SJCRH30 (cell line): ENCODE results near the gene USF3. TPM values are rescaled to one million over a fixed set of nuclear protein-coding genes. Genes with fewer than 3 reads are reported as not detected.
A peak's percentile ranks its signal among the peaks of the same experiment; 100 is the strongest.

Source experiments
- DNase-seq, 2 experiments: peaks; one replicate each; pipeline ENCODE4 v3.0.0-alpha.2; 2015 to 2020
- H3K27ac ChIP-seq: fragments of 250-450 bp; sonication (Bioruptor Pico); 2 replicates; pipeline ENCODE4 v1.5.1; 2020; ENCODE audit warnings: mild to moderate bottlenecking, moderate library complexity
- H3K27me3 ChIP-seq: fragments of 250-450 bp; sonication (Bioruptor Pico); 2 replicates; pipeline ENCODE4 v1.5.1; 2020; ENCODE audit warnings: mild to moderate bottlenecking, moderate library complexity
- H3K36me3 ChIP-seq: fragments of 250-450 bp; sonication (Bioruptor Pico); 2 replicates; pipeline ENCODE4 v1.5.1; 2020; ENCODE audit warnings: mild to moderate bottlenecking, moderate library complexity
- H3K4me1 ChIP-seq: fragments of 250-450 bp; sonication (Bioruptor Pico); 2 replicates; pipeline ENCODE4 v1.5.1; 2020; ENCODE audit warnings: mild to moderate bottlenecking, moderate library complexity
- H3K4me3 ChIP-seq: fragments of 250-450 bp; sonication (Bioruptor Pico); 2 replicates; pipeline ENCODE4 v1.5.1; 2020; ENCODE audit warnings: mild to moderate bottlenecking, moderate library complexity
- H3K9me3 ChIP-seq: fragments of 250-450 bp; sonication (Bioruptor Pico); replicated peaks from 2 replicates; pipeline ENCODE4 v1.5.1; 2020; ENCODE audit warnings: mild to moderate bottlenecking, moderate library complexity
- total RNA-seq: library from RNA; depleted of rRNA; stranded (reverse); fragments of >200 nt; shearing (Covaris generic); gene quantifications from 2 replicates; pipeline ENCODE4 v1.2.3, GENCODE V29; 2014; rRNA removed

Gene USF3
- total RNA-seq = 10.1 and 10.6 TPM in 2 replicates

GRCh38 chr3:113695786-113696645 is at the start of gene USF3:
Gene USF3, minus strand, starts transcription at chr3:113696642. Its CDS starts 21,764 bp downstream, at chr3:113674878.
- no peaks in the 10 kb centered on the region for H3K36me3 ChIP-seq
- DNase-seq = peak; percentile 75 to 77
- H3K27me3 ChIP-seq = no peaks in the 10 kb centered on the region
- H3K27ac ChIP-seq = peak within 1 kb of the TSS; percentile 69
- peak within 1 kb of the TSS; percentile 99 for H3K4me3 ChIP-seq
- H3K9me3 ChIP-seq = no peaks in the 10 kb centered on the region
- H3K4me1 ChIP-seq = 0 out of 2 replicates have a peak, but pooled peaks cover 4% of the 10 kb centered on the region

GRCh38 chr3:113745756-113746547 is 49.5 kb upstream of the USF3 start, which contains the start of gene NAA50:
Gene NAA50, minus strand, starts transcription at chr3:113746249. Its CDS starts 300 bp downstream, at chr3:113745949.
- H3K4me3 ChIP-seq = peak within 1 kb of the TSS; percentile 94
- H3K27ac ChIP-seq = peak within 1 kb of the TSS; percentile 98
- no peaks in the 10 kb centered on the region for H3K27me3 ChIP-seq
- DNase-seq = peak; percentile 93
- H3K9me3 ChIP-seq = no peaks in the 10 kb centered on the region
- H3K36me3 ChIP-seq = 0 out of 2 replicates have a peak, but pooled peaks cover 3% of the 10 kb centered on the region
- peaks cover 4% of the 10 kb centered on the region; the same call in 1 of the 2 replicates for H3K4me1 ChIP-seq

GRCh38 chr3:113744941-113745755 is 48.7 kb upstream of the USF3 start:
- peaks cover 4% of the 10 kb centered on the region; the same call in 1 of the 2 replicates for H3K4me1 ChIP-seq
- 0 out of 2 replicates have a peak, but pooled peaks cover 3% of the 10 kb centered on the region for H3K36me3 ChIP-seq
- H3K4me3 ChIP-seq = peak overlapping the region; percentile 94
- H3K27ac ChIP-seq = peak overlapping the region; percentile 98
- no peaks in the 10 kb centered on the region for H3K9me3 ChIP-seq
- DNase-seq = peak; percentile 71 to 87
- no peaks in the 10 kb centered on the region for H3K27me3 ChIP-seq

- H3K36me3 ChIP-seq = 0 out of 2 replicates have a peak, but pooled peaks cover 3% of the 10 kb centered on the region
- H3K4me3 ChIP-seq = no peak overlapping the region
- H3K27me3 ChIP-seq = no peaks in the 10 kb centered on the region
- H3K9me3 ChIP-seq = no peaks in the 10 kb centered on the region
- H3K27ac ChIP-seq = no peak overlapping the region
- DNase-seq = no peak
- peaks cover 4% of the 10 kb centered on the region; the same call in 1 of the 2 replicates for H3K4me1 ChIP-seq
Measured at GRCh38 chr3:113743006-113743630, 46.7 kb upstream of the USF3 start.

GRCh38 chr3:113741620-113742019 is 45.2 kb upstream of the USF3 start:
- Histone ChIP-seq H3K27ac (no peak overlapping the region), H3K36me3 (0 out of 2 replicates have a peak, but pooled peaks cover 3% of the 10 kb centered on the region), H3K4me3 (no peak overlapping the region), H3K4me1 (peaks cover 8% of the 10 kb centered on the region; the same call in 1 of the 2 replicates), H3K27me3 (no peaks in the 10 kb centered on the region), H3K9me3 (no peaks in the 10 kb centered on the region)
- DNase-seq = no peak

- no peak for DNase-seq
- no peak overlapping the region for H3K27ac ChIP-seq
Measured at GRCh38 chr3:113741086-113741485, 44.6 kb upstream of the USF3 start.

GRCh38 chr3:113736548-113737089 is 40.2 kb upstream of the USF3 start:
- Histone ChIP-seq H3K27me3 (no peaks in the 10 kb centered on the region), H3K9me3 (no peaks in the 10 kb centered on the region), H3K4me1 (0 out of 2 replicates have a peak, but pooled peaks cover 4% of the 10 kb centered on the region), H3K4me3 (no peak overlapping the region), H3K27ac (no peak overlapping the region), H3K36me3 (peaks cover 3% of the 10 kb centered on the region; the same call in 1 of the 2 replicates)
- peak; percentile 22 to 73 for DNase-seq

More at GRCh38 chr3:113741086-113741485, 44.6 kb upstream of the USF3 start:
- Histone ChIP-seq H3K4me3 (no peak overlapping the region), H3K36me3 (0 out of 2 replicates have a peak, but pooled peaks cover 3% of the 10 kb centered on the region), H3K9me3 (no peaks in the 10 kb centered on the region), H3K27me3 (no peaks in the 10 kb centered on the region), H3K4me1 (peaks cover 8% of the 10 kb centered on the region; the same call in 1 of the 2 replicates)

- Histone ChIP-seq H3K4me1 (no peaks in the 10 kb centered on the region), H3K27ac (no peak overlapping the region), H3K27me3 (no peaks in the 10 kb centered on the region), H3K9me3 (no peaks in the 10 kb centered on the region), H3K4me3 (no peak overlapping the region), H3K36me3 (peaks cover 9% of the 10 kb centered on the region; the same call in 1 of the 2 replicates)
- no peak for DNase-seq
Measured at GRCh38 chr3:113731694-113732093, 35.3 kb upstream of the USF3 start.

- H3K27ac ChIP-seq = no peak overlapping the region
- H3K4me3 ChIP-seq = no peak overlapping the region
- H3K27me3 ChIP-seq = no peaks in the 10 kb centered on the region
- peaks cover 12% of the 10 kb centered on the region; the same call in 1 of the 2 replicates for H3K36me3 ChIP-seq
- no peaks in the 10 kb centered on the region for H3K4me1 ChIP-seq
- H3K9me3 ChIP-seq = no peaks in the 10 kb centered on the region
- DNase-seq = no peak
Measured at GRCh38 chr3:113730550-113730949, 34.1 kb upstream of the USF3 start.

- DNase-seq = no peak
- Histone ChIP-seq H3K9me3 (no peaks in the 10 kb centered on the region), H3K27ac (no peak overlapping the region), H3K27me3 (no peaks in the 10 kb centered on the region), H3K4me1 (no peaks in the 10 kb centered on the region), H3K4me3 (no peak overlapping the region), H3K36me3 (peaks cover 25% of the 10 kb centered on the region)
Measured at GRCh38 chr3:113728661-113729060, 32.2 kb upstream of the USF3 start.

- no peak for DNase-seq
- Histone ChIP-seq H3K27ac (no peak overlapping the region), H3K4me3 (no peak overlapping the region), H3K4me1 (no peaks in the 10 kb centered on the region), H3K36me3 (peaks cover 58% of the 10 kb centered on the region), H3K9me3 (no peaks in the 10 kb centered on the region), H3K27me3 (no peaks in the 10 kb centered on the region)
Measured at GRCh38 chr3:113721636-113722035, 25.2 kb upstream of the USF3 start.

- no peaks in the 10 kb centered on the region for H3K9me3 ChIP-seq
- DNase-seq = no peak
- H3K27me3 ChIP-seq = no peaks in the 10 kb centered on the region
- no peaks in the 10 kb centered on the region for H3K4me1 ChIP-seq
- H3K4me3 ChIP-seq = no peak overlapping the region
- H3K36me3 ChIP-seq = peaks cover 51% of the 10 kb centered on the region
- no peak overlapping the region for H3K27ac ChIP-seq
Measured at GRCh38 chr3:113719758-113720157, 23.3 kb upstream of the USF3 start.

- no peaks in the 10 kb centered on the region for H3K27me3 ChIP-seq
- no peaks in the 10 kb centered on the region for H3K4me1 ChIP-seq
- H3K36me3 ChIP-seq = peaks cover 49% of the 10 kb centered on the region
- no peaks in the 10 kb centered on the region for H3K9me3 ChIP-seq
- H3K27ac ChIP-seq = no peak overlapping the region
- no peak overlapping the region for H3K4me3 ChIP-seq
- no peak for DNase-seq
Measured at GRCh38 chr3:113719294-113719693, 22.9 kb upstream of the USF3 start.
